ENCODE measurements around the gene NIP7.
A peak's percentile ranks its signal among the peaks of the same experiment; 100 is the strongest.

Gene NIP7

DNA sequence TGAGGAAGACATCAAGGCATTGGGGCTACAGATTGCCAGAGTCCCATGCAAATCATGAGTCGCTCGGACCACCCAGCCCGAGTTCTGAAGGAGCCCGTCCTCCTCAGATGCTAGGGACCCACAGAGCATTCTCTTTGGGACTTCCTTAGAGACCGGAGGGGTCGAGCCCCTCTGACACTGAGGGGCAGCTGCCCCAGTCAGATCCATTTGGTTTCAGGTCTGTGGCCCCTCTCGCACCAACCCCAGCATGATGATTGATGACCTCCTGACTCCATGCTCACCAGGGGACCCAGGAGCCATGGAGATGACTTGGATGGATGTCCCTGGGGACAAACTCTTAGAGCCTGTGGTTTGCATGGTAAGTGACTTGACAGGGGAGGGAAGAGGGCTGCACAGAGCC, 17.2 kb upstream of the NIP7 start:
- peaks cover 16 to 20% of the 10 kb centered on the region in 2 donors for H3K4me1 Mint-ChIP-seq (ENCODE audit: low read depth in 2 of 2)
- ATAC-seq (replicated peaks) (no peak), DNase-seq (no peak)
- H3K4me3 Mint-ChIP-seq = no peak overlapping the region
- H3K27me3 Mint-ChIP-seq = no peaks in the 10 kb centered on the region
- H3K27ac Mint-ChIP-seq = no peak overlapping the region
- H3K36me3 Mint-ChIP-seq (ENCODE audit: insufficient read depth) = peaks cover 70% of the 10 kb centered on the region
- H3K9me3 Mint-ChIP-seq = no peaks in the 10 kb centered on the region

DNA sequence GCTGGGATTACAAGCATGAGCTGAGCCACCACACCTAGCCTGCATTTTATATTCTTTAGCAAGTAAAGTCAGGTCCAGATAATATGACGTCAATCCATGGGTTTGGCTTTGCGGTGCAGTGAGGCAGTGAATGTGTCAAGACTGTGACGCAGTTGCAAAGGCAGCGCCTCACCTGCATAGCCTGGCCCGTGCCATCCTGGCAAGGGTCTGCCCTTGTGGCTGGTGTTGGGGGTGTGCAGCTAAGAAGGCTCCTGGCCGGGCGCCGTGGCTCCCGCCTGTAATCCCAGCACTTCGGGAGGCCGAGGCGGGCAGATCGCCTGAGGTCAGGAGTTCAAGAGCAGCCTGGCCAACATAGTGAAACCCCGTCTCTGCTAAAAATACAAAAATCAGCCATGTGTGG, 16.2 kb upstream of the NIP7 start:
- peaks cover 18 to 24% of the 10 kb centered on the region in 2 donors for H3K4me1 Mint-ChIP-seq (ENCODE audit: low read depth in 2 of 2)
- H3K9me3 Mint-ChIP-seq = no peaks in the 10 kb centered on the region
- H3K27me3 Mint-ChIP-seq = no peaks in the 10 kb centered on the region
- ATAC-seq (replicated peaks) (no peak), DNase-seq (no peak)
- H3K27ac Mint-ChIP-seq = no peak overlapping the region
- no peak overlapping the region for H3K4me3 Mint-ChIP-seq
- peaks cover 63% of the 10 kb centered on the region for H3K36me3 Mint-ChIP-seq (ENCODE audit: insufficient read depth)

DNA sequence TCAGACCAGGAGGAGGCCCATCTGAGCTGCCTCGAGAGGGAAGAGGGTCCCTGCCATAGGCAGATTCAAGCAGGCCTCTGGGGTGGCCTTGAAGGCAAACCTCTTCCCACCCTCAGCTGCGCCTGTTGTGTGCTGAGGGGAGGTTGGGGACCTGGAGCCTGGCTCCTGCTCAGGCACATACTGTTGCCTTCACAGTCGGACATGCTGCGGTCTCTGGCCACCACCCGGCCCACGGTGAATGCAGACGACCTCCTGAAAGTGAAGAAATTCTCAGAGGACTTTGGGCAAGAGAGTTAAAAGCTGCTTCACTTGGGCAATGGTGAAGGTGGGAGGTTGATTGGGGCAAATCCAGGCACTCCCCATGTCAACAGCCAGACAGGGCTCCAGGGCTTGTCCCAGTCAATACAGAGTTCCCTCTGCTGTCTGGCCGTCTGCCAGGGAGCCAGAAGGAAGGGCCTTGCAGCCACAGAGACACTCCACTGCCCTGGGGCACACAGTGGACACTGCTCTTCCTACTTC, 15.5 kb upstream of the NIP7 start:
- no peaks in the 10 kb centered on the region for H3K27me3 Mint-ChIP-seq
- peaks cover 21 to 30% of the 10 kb centered on the region in 2 donors for H3K4me1 Mint-ChIP-seq (ENCODE audit: low read depth in 2 of 2)
- H3K27ac Mint-ChIP-seq = peak overlapping the region in 1 of 2 donors; percentile 35

DNA sequence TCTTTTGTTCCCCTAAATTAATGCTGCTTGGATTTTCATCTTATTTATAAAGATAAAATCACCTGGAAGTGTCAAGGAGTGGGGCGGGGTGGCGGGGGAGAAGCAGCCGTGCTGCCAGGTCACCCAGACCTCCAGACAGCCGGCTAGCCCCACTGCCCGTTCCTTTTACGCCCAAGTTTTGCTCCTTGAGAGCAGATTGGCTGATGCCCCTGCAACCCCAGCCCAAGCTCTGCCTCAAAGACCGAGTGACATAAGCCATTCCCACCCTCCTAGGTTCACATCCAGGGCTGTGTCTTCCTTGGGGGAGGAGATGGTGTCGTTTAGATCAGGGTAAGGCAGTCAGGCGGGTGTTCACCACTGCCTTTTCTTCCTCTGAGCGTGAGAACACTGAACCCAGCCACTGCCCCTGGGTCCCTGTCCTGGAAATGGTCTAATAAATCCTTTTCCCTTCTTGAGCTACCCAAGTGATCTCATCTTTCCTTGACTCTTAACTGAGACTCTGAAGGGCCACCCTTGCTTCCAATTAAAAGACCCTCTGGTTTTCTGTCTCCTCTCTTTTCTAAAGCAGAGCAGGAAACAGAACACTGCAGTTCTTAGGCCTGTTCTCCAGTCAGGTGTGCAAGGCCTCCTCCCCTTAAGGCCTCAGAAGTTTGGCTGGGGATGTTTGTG, 14.9 kb upstream of the NIP7 start:
- Mint-ChIP-seq H3K9me3 (no peaks in the 10 kb centered on the region), H3K36me3 (ENCODE audit: insufficient read depth) (peaks cover 60% of the 10 kb centered on the region), H3K27me3 (no peaks in the 10 kb centered on the region), H3K27ac (no peak overlapping the region), H3K4me1 (ENCODE audit: low read depth in 2 of 2) (peaks cover 23 to 35% of the 10 kb centered on the region in 2 donors), H3K4me3 (no peak overlapping the region)
- DNase-seq (no peak), ATAC-seq (replicated peaks) (no peak)

More for the DNA sequence above, 15.5 kb upstream of the NIP7 start:
- Mint-ChIP-seq H3K36me3 (ENCODE audit: insufficient read depth) (peaks cover 65% of the 10 kb centered on the region), H3K9me3 (no peaks in the 10 kb centered on the region), H3K4me3 (no peak overlapping the region)
- ATAC-seq (replicated peaks) (no peak), DNase-seq (no peak)

DNA sequence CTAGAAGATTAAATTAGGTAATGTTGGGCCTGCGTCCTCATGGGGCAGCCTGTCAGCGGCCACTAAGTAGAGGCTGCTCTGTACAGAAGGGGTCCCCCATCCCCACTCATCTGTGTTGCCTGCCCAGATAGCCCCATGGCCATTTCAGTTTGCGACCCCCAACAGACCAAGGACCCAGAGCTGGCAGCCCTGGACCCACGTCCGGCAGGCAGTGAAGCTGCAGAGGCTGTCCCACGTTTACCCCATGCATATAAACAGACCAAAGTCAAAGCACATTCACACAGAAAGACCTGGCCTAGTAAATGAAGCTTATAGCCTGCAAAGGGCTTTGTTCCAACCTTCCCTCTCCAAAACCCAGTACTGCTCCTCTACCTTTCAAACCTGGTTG, 13.8 kb upstream of the NIP7 start:
- Mint-ChIP-seq H3K4me1 (ENCODE audit: low read depth in 2 of 2) (peaks cover 23 to 35% of the 10 kb centered on the region in 2 donors), H3K36me3 (ENCODE audit: insufficient read depth) (peaks cover 49% of the 10 kb centered on the region), H3K27ac (peak overlapping the region in 1 of 2 donors; percentile 53), H3K9me3 (no peaks in the 10 kb centered on the region), H3K4me3 (peak overlapping the region in 1 of 2 donors; percentile 18), H3K27me3 (no peaks in the 10 kb centered on the region)
- no peak for DNase-seq
- ATAC-seq (replicated peaks) = no peak

DNA sequence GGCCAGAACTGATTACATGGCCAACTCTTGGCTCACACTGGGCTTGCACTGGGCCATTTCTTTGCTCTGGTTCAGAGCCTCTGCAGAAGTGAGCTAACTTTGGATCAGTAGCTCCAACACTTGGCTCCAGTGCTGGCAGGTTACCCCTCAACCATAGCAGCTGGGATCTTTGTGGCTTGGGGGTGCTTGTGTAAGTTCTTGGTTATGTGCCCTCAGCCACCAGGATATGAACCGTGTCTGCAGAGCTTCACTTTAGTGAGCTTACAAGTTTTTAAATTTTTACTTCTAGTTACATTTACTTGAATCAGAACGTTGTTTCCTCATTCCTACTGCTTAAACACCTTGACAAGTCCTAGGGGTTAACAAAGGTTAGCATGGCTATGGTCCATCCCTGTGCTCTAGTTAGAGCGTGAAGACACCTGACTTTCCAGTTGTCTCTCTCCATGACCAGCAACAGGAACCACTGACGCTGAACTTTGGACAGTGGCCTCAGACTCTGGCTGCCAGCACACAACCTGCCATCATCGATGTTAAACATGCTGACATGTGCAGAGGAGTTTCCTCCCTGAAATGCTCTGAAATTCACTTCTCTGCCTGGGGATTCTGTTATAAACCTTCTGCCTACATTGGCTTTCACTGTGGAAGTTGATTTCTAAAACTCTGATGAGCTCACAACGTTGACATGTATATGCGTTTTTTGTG, 13.2 kb upstream of the NIP7 start:
- Mint-ChIP-seq H3K36me3 (ENCODE audit: insufficient read depth) (peaks cover 44% of the 10 kb centered on the region), H3K9me3 (no peaks in the 10 kb centered on the region), H3K27ac (peak overlapping the region in 1 of 2 donors; percentile 53), H3K4me3 (peak overlapping the region in 1 of 2 donors; percentile 18), H3K27me3 (no peaks in the 10 kb centered on the region), H3K4me1 (ENCODE audit: low read depth in 2 of 2) (peaks cover 24 to 35% of the 10 kb centered on the region in 2 donors)
- ATAC-seq (replicated peaks) (no peak), DNase-seq (no peak)

DNA sequence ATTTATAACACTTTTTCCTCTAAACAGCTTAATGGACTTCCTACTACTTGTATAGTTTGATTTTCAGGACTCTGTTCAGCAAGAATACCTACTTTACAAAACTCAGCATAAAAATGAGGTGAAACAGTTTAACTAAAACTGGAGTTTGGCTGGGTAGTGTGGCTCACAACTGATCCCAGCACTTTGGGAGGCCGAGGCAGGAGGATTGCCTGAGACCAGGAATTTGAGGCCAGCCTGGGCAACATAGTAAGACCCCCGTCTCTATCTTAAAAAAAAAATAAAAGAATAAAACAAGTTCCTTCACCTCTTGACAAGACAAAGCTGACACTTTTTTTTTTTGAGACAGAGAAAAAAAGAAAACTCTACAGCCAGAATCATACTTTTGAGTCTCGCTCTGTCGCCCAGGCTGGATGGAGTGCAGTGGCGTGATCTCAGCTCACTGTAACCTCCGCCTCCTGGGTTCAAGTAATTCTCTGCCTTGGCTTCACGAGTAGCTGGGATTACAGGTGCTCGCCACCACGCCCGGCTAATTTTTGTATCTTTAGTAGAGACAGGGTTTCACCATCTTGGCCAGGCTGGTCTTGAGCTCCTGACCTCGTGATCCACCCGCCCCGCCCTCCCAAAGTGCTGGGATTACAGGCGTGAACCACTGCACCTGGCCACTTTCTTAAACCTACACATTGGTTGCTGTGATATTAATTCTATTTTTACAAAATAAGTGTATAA, 11.8 kb upstream of the NIP7 start:
- H3K27ac Mint-ChIP-seq = peak overlapping the region in 1 of 2 donors; percentile 57
- no peak for ATAC-seq (replicated peaks)
- H3K9me3 Mint-ChIP-seq = no peaks in the 10 kb centered on the region
- peaks cover 21 to 33% of the 10 kb centered on the region in 2 donors for H3K4me1 Mint-ChIP-seq (ENCODE audit: low read depth in 2 of 2)
- DNase-seq = no peak
- H3K27me3 Mint-ChIP-seq = no peaks in the 10 kb centered on the region
- peaks cover 50% of the 10 kb centered on the region for H3K36me3 Mint-ChIP-seq (ENCODE audit: insufficient read depth)
- peak overlapping the region in 1 of 2 donors; percentile 77 for H3K4me3 Mint-ChIP-seq

DNA sequence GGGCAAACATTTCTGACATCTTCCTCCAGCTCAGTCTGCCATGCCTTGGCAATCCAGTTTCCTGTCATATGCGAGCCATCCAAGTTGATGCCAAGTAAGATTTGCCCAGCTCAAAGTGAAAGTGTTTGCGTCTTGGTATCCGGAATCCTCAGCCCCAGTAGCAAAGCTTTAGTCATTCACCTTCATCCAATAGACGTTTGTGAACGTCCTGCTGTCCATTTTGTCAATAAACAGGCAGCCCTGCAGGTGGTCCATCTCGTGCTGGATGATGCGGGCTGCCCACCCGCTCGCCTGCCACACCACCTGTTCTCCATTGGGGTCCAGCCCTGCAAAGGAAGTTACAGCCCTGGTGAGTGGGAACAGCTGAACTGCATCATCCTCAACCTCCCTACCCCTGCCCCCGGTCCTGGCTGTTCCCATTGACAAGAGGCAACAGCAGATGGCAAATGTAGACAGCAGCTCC, 10.7 kb upstream of the NIP7 start:
- ATAC-seq (replicated peaks) = no peak
- Mint-ChIP-seq H3K9me3 (no peaks in the 10 kb centered on the region), H3K4me3 (peak overlapping the region; percentile 77 to 78), H3K36me3 (ENCODE audit: insufficient read depth) (peaks cover 46% of the 10 kb centered on the region), H3K27ac (peak overlapping the region in 1 of 2 donors; percentile 72), H3K4me1 (ENCODE audit: low read depth in 2 of 2) (peaks cover 21 to 35% of the 10 kb centered on the region in 2 donors), H3K27me3 (no peaks in the 10 kb centered on the region)
- DNase-seq = no peak

DNA sequence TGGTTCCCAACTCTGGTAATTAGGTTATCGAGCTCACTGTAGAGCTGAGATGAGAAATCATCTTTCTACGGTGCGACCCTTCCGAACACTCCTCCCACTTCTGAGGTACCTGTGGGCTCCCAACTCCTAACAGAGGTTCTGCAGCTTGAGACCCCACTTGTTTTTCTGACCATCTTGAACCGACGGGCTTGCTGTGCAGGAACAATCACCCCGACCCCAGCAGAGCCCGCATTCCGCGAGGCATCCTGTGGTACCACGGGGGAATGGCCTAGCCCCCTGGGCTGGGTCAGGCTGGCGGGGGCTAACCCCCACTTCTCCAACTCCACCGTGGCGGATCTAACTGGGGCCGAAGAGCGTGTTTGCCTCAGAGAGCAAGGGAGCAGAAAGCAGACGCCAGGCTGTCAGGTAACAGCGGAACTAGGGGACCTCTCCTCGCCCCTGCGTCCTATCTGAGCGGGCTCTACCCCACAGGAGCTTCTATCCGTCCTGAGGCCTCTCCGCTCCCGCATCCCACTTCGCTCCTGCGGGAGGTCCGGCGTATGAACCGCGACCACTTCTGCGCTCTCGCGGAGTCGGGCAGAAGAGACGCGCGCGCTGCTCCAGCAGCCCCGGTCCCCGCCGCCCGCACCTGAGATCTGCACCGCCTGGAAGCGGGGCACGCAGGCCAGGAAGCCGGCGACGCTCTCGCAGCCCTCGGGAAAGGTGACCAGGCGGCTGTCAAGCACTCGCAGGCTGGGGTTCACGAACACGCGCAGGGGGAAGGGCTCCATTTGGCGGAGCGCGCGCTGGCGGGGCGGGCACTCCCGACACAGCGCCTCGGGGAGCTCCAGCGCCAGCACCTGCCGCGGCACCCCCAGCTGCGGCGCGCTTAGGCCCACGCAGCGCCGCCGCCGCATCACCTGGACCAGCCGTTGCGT, 9.9 kb upstream of the NIP7 start:
- H3K4me1 Mint-ChIP-seq (ENCODE audit: low read depth in 2 of 2) = peaks cover 23 to 35% of the 10 kb centered on the region in 2 donors
- no peaks in the 10 kb centered on the region for H3K9me3 Mint-ChIP-seq
- peak; percentile 22 to 39 (median 33) for DNase-seq
- no peaks in the 10 kb centered on the region for H3K27me3 Mint-ChIP-seq
- peaks cover 46% of the 10 kb centered on the region for H3K36me3 Mint-ChIP-seq (ENCODE audit: insufficient read depth)
- H3K27ac Mint-ChIP-seq = peak overlapping the region in 1 of 2 donors; percentile 72
- peak overlapping the region; percentile 77 to 78 for H3K4me3 Mint-ChIP-seq
- ATAC-seq (replicated peaks) = peak; percentile 60

DNA sequence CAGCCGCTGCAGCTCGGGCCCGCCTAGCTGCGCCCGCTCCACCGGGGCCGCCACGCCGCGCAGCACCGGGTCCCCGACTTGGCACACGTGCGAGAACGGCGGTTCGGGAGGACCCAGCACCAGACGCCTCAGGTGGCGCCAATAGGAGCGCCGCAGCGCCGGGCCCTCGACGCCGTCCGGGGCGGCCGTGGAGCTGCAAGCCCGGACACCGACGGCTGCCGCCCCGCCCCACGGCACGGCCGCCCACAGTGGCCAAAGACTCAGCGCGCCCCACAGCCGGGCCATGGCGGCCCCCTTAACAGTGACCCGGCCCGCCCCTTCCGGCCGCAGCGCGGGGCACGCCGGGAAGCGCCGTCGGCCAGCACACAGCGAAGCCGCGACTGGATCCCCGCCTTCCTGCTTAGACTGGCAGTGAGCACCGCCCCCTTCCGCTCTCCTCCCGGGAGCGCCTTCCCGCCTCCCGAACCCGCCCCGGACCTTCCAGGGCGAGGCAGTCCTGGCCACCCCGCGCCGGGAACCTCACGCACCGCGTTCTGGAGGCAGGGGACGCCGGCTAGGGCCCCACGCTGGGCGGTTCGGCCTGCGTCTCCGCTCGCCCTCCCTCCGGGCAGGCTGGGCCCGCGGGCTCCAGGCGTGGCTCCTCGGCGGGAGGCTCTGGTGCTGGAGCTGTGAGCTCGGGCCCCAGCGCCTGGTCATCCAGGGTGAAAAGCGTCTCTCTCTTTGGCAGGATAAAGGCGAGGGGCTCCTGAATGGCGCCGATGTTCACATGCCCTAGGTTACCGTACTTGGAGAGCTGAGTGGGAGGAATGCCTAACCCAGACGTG, 9.1 kb upstream of the NIP7 start, which contains the start of gene PDF:
Gene PDF, minus strand, starts transcription at position 303 of the 824 bp plus-strand sequence. Its CDS starts 18 bp downstream, at position 285.
- peak; percentile 94 for ATAC-seq (replicated peaks)
- peaks cover 47% of the 10 kb centered on the region for H3K36me3 Mint-ChIP-seq (ENCODE audit: insufficient read depth)

DNA sequence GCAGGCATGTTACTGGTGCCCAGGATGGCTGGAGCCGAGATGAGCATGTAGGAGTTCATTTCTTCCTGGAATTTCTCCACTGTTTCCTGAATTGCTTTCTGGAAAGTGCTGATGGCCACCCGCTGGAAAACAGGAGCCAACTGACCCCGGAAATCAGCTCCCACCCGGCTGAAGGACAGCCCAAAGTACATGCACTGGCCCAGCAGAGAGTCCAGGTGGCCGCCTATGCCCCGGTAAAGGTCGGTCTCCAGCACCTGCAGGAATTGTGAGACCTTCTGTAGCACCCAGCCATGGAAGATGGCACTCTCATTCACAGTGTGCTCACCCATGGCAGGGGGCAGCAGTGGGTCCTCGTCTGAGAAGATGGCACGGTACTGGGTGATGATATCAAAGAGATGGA, 4.9 kb upstream of the NIP7 start:
- no peaks in the 10 kb centered on the region for H3K9me3 Mint-ChIP-seq
- DNase-seq (no peak), ATAC-seq (replicated peaks) (no peak)
- H3K4me1 Mint-ChIP-seq (ENCODE audit: low read depth in 2 of 2) = peaks cover 18 to 25% of the 10 kb centered on the region in 2 donors
- H3K4me3 Mint-ChIP-seq = no peak overlapping the region
- H3K27me3 Mint-ChIP-seq = no peaks in the 10 kb centered on the region
- H3K36me3 Mint-ChIP-seq (ENCODE audit: insufficient read depth) = peaks cover 46% of the 10 kb centered on the region
- no peak overlapping the region for H3K27ac Mint-ChIP-seq

More for the DNA sequence above, 9.1 kb upstream of the NIP7 start, which contains the start of gene PDF:
- peak; percentile 70 to 72 (median 71) for DNase-seq
- peak within 1 kb of the TSS; percentile 19 to 72 for H3K27ac Mint-ChIP-seq
- no peaks in the 10 kb centered on the region for H3K9me3 Mint-ChIP-seq
- peaks cover 20 to 35% of the 10 kb centered on the region in 2 donors for H3K4me1 Mint-ChIP-seq (ENCODE audit: low read depth in 2 of 2)
- H3K27me3 Mint-ChIP-seq = no peaks in the 10 kb centered on the region
- H3K4me3 Mint-ChIP-seq = peak within 1 kb of the TSS; percentile 77 to 78

All from effector memory CD8-positive, alpha-beta T cell (primary cell).